A673 (cell line): Measurements from ENCODE around the gene CCDC80. TPM values are rescaled to one million over a fixed set of nuclear protein-coding genes. Genes with fewer than 3 reads are reported as not detected.

ENCODE experiments used
- BruUV-seq: library from RNA; stranded (reverse); fragments of 400-500 nt; replicated peaks from 2 replicates; lab custom pipeline; 2021; lab: Mats Ljungman, UMichigan
- CTCF ChIA-PET: fragments of 300-600 bp; sonication (Branson Sonifier 250); formaldehyde crosslinking; loops from one replicate; lab custom pipeline; 2022; ENCODE audit warnings: antibody characterized with exemption; lab: Charles Lee
- POLR2A ChIA-PET: fragments of 300-600 bp; sonication (Branson Sonifier 250); formaldehyde crosslinking; loops from one replicate; lab custom pipeline; 2022; ENCODE audit warnings: antibody characterized with exemption; ENCODE audit not compliant: low non-redundant PET; lab: Charles Lee
- DNase-seq: peaks from one replicate; pipeline ENCODE4 v3.0.0-alpha.2; 2015; ENCODE audit warnings: low spot score
- H3K27ac ChIP-seq: fragments of 200-600 bp; sonication (generic); 2 replicates; pipeline ENCODE4 v1.5.1; 2016; ENCODE audit warnings: mixed run types, low read depth, mild to moderate bottlenecking, mixed read lengths, antibody characterized with exemption, low read length; ENCODE audit not compliant: poor library complexity, severe bottlenecking
- H3K27me3 ChIP-seq: fragments of 200-600 bp; sonication (generic); replicated peaks from 2 replicates; pipeline ENCODE4 v1.6.1; 2017; ENCODE audit warnings: mixed run types, low read depth, mild to moderate bottlenecking, mixed read lengths, antibody characterized with exemption, low read length; ENCODE audit not compliant: insufficient read depth, poor library complexity
- H3K36me3 ChIP-seq: fragments of 200-600 bp; sonication (generic); 2 replicates; pipeline ENCODE4 v1.6.1; 2016; ENCODE audit warnings: mixed run types, mild to moderate bottlenecking, mixed read lengths, antibody characterized with exemption, low read length; ENCODE audit not compliant: insufficient read depth, poor library complexity, severe bottlenecking
- H3K4me1 ChIP-seq: fragments of 200-600 bp; sonication (generic); 2 replicates; pipeline ENCODE4 v1.6.1; 2017; ENCODE audit warnings: mixed run types, mild to moderate bottlenecking, mixed read lengths, antibody characterized with exemption, low read length; ENCODE audit not compliant: insufficient read depth, poor library complexity, severe bottlenecking
- H3K4me3 ChIP-seq: fragments of 200-600 bp; sonication (generic); 2 replicates; pipeline ENCODE4 v1.5.1; 2016; ENCODE audit warnings: low read depth, mixed run types, mild to moderate bottlenecking, mixed read lengths, low read length; ENCODE audit not compliant: poor library complexity, severe bottlenecking
- H3K9me3 ChIP-seq: fragments of 200-600 bp; sonication (generic); 2 replicates; pipeline ENCODE4 v1.6.1; 2016; ENCODE audit warnings: mixed run types, low read depth, mild to moderate bottlenecking, mixed read lengths, antibody characterized with exemption, low read length; ENCODE audit not compliant: poor library complexity, severe bottlenecking
- CTCF ChIP-seq: fragments of 300-800, 200-600 bp; sonication (generic); conservative IDR thresholded peaks from 2 replicates; pipeline ENCODE4 v1.5.1; 2017; ENCODE audit warnings: low read depth, mild to moderate bottlenecking, antibody characterized with exemption, low read length, moderate library complexity, mixed read lengths
- EZH2 ChIP-seq: fragments of 200-600 bp; sonication (generic); IDR thresholded peaks from 2 replicates; pipeline ENCODE4 v1.6.1; 2017; ENCODE audit warnings: borderline replicate concordance, low read depth, mild to moderate bottlenecking, mixed read lengths, antibody characterized with exemption, low read length; ENCODE audit not compliant: poor library complexity, severe bottlenecking
- intact Hi-C: fragments of 100-400 bp; cut with micrococcal nuclease; formaldehyde crosslinking; loops from one replicate; pipeline ENCODE4 v1.10.0; 2022; ENCODE audit not compliant: unreplicated experiment
- total RNA-seq: library from RNA; stranded (reverse); gene quantifications from 2 replicates; pipeline ENCODE4 v1.2.3, GENCODE V29; 2021

CCDC80 gene
- total RNA-seq, 1 experiment from 2014 or later: 4.7 TPM

GRCh38 chr3:112688819-112689218 is 47.9 kb upstream of the CCDC80 start:
- DNase-seq: no peak
- intact Hi-C loops: no loop called here
- TF ChIP-seq CTCF (no peak), EZH2 (no peak)
- BruUV-seq: no TSS peak
- no peaks in the 10 kb centered on the region for H3K9me3 ChIP-seq
- no peak overlapping the region for H3K27ac ChIP-seq
- no peaks in the 10 kb centered on the region for H3K27me3 ChIP-seq
- POLR2A ChIA-PET: no interaction called here
- no peak overlapping the region for H3K4me3 ChIP-seq
- CTCF ChIA-PET: no interaction called here
- H3K4me1 ChIP-seq: no peaks in the 10 kb centered on the region
- no peaks in the 10 kb centered on the region for H3K36me3 ChIP-seq

GRCh38 chr3:112688085-112688769 is 47.3 kb upstream of the CCDC80 start:
- ChIA-PET POLR2A (no interaction called here), CTCF (no interaction called here)
- no peak overlapping the region for H3K27ac ChIP-seq
- H3K4me3 ChIP-seq: no peak overlapping the region
- DNase-seq: no peak
- H3K9me3 ChIP-seq: no peaks in the 10 kb centered on the region
- H3K36me3 ChIP-seq: no peaks in the 10 kb centered on the region
- TF ChIP-seq EZH2: no peak
- no peak for TF ChIP-seq CTCF
- intact Hi-C loops: no loop called here
- no TSS peak for BruUV-seq
- H3K4me1 ChIP-seq: no peaks in the 10 kb centered on the region
- no peaks in the 10 kb centered on the region for H3K27me3 ChIP-seq

GRCh38 chr3:112687616-112688015 is 46.7 kb upstream of the CCDC80 start:
- intact Hi-C loops: no loop called here
- CTCF ChIA-PET: no interaction called here

More at GRCh38 chr3:112687616-112688015, 46.7 kb upstream of the CCDC80 start:
- no peaks in the 10 kb centered on the region for H3K9me3 ChIP-seq
- DNase-seq: no peak
- no peaks in the 10 kb centered on the region for H3K27me3 ChIP-seq
- TF ChIP-seq EZH2 (no peak), CTCF (no peak)
- H3K27ac ChIP-seq: no peak overlapping the region
- POLR2A ChIA-PET: no interaction called here
- H3K4me1 ChIP-seq: no peaks in the 10 kb centered on the region
- BruUV-seq: no TSS peak
- H3K4me3 ChIP-seq: no peak overlapping the region
- H3K36me3 ChIP-seq: no peaks in the 10 kb centered on the region
